GM12874 (cell line): ENCODE results near the gene CNKSR3.

Experiments used
- TF ChIP-seq, protein P1 (sequence below): IDR thresholded peaks from 2 replicates; pipeline ENCODE4 v1.5.1; 2011; ENCODE audit warnings: low read depth, mild to moderate bottlenecking, control low read depth, low read length, moderate library complexity; ENCODE audit not compliant: insufficient read depth

Gene CNKSR3

DNA sequence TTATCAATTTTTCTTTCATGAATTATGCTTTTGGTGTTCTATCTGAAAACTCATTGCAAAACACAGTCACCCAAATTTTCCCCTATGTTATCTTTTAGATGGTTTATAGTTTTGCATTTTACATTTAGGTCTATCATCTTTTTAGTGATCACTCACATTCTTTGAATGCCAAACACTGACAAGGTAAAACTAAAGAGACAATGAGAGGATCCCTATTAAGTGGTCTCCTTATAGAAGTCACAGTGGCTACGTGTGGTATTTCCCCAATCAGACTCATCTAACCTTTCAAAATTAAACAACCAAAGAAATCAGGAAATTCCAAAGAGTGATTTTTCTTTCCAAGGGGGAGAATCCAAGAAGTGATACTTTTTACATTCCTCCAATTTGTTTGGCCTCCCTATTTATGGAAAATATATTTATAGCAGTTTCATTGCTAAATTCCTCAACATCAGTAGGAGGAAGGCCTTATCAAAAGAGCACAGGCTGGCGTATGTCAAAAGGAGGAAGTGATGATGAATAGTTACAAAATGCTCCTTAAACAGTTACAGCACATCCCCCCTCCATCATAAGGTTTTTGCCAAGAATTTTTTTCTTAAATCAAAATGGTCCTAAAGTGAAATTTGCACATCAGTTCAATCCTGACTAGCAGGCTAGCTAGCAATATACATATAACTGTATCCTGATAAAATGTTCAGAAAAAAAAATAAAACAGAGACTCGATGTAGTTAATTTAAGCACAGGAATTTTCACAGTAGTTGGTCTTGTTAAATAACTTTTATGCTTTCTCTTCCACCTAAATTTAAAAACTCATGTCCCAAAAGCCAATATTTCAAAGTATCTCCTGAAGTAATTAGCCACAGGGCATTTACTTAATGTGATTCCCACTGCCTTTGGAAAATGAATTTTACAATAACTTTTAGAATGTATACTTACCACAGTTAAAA is 77.7 kb downstream of the CNKSR3 start:
- TF ChIP-seq, protein P1, sequence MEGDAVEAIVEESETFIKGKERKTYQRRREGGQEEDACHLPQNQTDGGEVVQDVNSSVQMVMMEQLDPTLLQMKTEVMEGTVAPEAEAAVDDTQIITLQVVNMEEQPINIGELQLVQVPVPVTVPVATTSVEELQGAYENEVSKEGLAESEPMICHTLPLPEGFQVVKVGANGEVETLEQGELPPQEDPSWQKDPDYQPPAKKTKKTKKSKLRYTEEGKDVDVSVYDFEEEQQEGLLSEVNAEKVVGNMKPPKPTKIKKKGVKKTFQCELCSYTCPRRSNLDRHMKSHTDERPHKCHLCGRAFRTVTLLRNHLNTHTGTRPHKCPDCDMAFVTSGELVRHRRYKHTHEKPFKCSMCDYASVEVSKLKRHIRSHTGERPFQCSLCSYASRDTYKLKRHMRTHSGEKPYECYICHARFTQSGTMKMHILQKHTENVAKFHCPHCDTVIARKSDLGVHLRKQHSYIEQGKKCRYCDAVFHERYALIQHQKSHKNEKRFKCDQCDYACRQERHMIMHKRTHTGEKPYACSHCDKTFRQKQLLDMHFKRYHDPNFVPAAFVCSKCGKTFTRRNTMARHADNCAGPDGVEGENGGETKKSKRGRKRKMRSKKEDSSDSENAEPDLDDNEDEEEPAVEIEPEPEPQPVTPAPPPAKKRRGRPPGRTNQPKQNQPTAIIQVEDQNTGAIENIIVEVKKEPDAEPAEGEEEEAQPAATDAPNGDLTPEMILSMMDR, result no peak

DNA sequence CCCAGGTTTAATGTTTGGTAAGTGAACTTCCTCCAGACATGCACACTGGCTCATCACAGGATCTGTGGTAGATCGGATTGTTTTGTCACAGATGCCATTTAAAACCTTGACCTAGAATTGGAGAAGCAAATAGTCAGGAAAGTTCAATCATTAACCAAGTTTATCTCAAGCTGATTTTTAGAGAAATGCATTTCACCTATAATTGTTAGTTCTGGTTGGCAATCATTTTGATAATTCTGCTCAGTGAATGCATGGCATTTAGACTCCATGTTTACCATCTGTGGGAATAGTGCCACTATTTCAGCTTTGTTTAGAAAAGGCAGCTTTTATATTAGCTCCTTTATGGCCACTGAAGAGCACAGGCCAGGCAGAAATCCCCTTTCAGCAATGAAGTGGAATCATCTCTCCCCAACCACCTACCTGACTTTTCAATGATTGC is 80.0 kb downstream of the CNKSR3 start:
- TF ChIP-seq, protein P1, result no peak

DNA sequence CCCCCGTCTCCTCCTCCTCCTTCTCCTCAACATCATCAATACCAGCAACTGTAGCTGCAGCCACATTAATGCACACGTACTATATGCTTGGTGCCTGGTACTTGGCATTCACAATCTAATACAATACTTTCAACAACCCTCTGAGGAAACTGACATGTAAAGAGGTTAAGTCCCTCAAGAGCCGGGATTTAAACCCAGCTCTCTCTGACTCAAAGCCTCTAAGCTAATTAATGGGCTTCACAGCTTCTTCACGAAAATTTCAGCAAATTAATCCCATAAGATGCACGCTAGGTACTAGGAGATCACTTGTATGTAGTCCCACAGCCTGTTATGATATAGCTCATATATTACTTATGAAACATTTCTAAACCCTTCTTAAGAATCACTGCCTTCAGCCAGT is 80.8 kb downstream of the CNKSR3 start:
- TF ChIP-seq, protein P1, result no peak

DNA sequence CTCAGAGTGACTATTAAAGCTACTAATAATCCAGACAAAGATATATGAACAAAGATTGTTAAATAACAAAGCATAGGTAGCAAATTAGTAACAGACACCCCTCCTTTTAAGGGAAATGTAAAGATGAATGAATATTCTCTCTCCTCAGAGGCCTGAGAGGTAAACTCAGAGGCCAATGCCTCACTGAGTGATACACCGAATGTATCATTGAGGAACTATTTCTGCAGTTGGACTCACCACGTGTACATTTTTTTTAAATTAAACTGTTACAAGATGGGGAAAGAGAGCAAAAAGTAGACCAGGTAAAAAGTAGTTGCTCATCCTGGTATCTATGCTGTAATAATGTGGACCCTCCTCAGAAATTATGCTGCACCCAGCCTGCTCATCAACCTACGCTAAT is 81.6 kb downstream of the CNKSR3 start:
- TF ChIP-seq, protein P1, result no peak

DNA sequence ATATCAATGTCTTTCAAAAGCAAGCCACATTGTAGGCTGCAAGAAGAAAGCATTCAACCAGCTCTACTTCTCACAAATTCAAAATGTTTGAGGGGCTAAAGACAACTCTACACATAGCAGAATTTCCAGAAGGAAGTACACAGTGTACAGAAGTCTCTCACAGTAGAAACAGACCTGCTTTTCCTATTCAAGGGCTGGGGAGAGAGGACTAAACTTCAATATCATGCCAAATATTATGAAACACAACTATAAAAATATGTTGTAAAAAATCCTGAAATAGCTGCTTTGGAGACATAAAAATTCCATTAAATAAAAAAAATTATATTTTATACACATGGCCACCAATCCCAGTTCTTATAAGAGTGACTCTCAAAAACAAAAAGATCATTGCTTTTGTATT is 83.0 kb downstream of the CNKSR3 start:
- TF ChIP-seq, protein P1, result no peak

DNA sequence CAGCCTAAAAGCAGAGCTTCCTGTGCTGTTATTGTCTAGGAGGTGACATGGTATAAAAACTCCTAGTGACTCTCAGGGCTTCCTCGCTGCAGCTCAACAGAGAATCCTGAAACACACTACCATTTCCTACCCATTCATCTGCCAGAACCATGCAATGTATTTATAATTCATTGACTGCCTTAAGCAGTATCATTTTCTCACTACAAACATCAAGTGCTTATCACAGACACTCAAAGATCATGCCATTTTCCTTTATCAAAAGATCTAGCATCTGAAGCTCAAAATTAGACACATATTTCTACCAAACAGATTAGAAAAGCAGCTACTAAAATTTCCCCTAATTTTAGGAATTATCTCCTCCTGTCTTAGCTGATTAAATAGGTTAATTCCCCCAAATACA is 83.5 kb downstream of the CNKSR3 start:
- TF ChIP-seq, protein P1, result no peak

DNA sequence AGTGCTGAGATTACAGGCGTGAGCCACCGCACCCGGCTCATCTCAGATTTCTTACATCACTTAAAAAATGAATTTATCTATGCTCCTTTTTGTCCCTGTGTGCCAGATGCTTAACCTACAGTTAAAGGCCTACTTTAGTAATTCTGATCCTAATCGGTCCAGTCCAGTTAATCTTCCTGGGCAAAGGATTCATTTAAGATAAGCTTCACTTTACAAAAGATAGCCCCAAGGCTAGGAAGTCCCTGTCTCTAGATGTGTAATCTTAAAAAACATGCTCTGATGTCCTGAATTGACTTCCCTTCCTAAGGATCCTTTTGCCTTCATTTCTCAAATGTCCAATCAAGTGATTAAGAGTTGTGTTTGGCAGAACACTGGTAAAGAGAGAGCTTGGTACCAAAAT is 85.5 kb downstream of the CNKSR3 start:
- TF ChIP-seq, protein P1, result no peak
